PC-9 (cell line): ENCODE data around the gene SMURF1. TPM values are rescaled to one million over a fixed set of nuclear protein-coding genes. Genes with fewer than 3 reads are reported as not detected.
A peak's percentile ranks its signal among the peaks of the same experiment; 100 is the strongest.
"Not testable (repeated sequence)": the region's sequence is repeated elsewhere in the genome, so short reads cannot be mapped to it uniquely, and the experiment has no call there.

Experiments
- BruUV-seq: library from RNA; stranded (reverse); fragments of 400-500 nt; replicated peaks from 2 replicates; lab custom pipeline; 2021; lab: Mats Ljungman, UMichigan
- CTCF ChIA-PET: fragments of 300-600 bp; sonication (Branson Sonifier 250); formaldehyde crosslinking; loops from one replicate; lab custom pipeline; 2022; ENCODE audit warnings: antibody characterized with exemption; lab: Charles Lee
- POLR2A ChIA-PET: fragments of 300-600 bp; sonication (Branson Sonifier 250); formaldehyde crosslinking; loops from one replicate; lab custom pipeline; 2022; ENCODE audit warnings: antibody characterized with exemption; ENCODE audit not compliant: unreplicated experiment; lab: Charles Lee
- DNase-seq, 2 experiments: peaks; one replicate each; pipeline versions ENCODE4 v3.0.0 to v3.0.0-alpha.2; 2015 to 2022; ENCODE audit warnings: mixed read lengths in 1 of 2
- H2AFZ ChIP-seq: fragments of 200-600 bp; sonication (generic); 2 replicates; pipeline ENCODE4 v1.8.1; 2017; ENCODE audit warnings: antibody characterized with exemption
- H3F3A ChIP-seq: fragments of 200-600 bp; sonication (generic); 2 replicates; pipeline ENCODE4 v1.8.1; 2017; ENCODE audit warnings: antibody characterized with exemption, mild to moderate bottlenecking, low read depth; ENCODE audit not compliant: insufficient read depth
- H3K27ac ChIP-seq: fragments of 200-600 bp; sonication (generic); 2 replicates; pipeline ENCODE4 v1.6.1; 2016; ENCODE audit warnings: mixed run types
- H3K27me3 ChIP-seq: fragments of 200-600 bp; sonication (generic); 2 replicates; pipeline ENCODE4 v1.6.1; 2016; ENCODE audit warnings: low read depth, mixed run types; ENCODE audit not compliant: insufficient read depth
- H3K36me3 ChIP-seq: fragments of 200-600 bp; sonication (generic); 2 replicates; pipeline ENCODE4 v1.6.1; 2016; ENCODE audit warnings: low read depth, mixed run types
- H3K4me1 ChIP-seq: fragments of 200-600 bp; sonication (generic); replicated peaks from 2 replicates; pipeline ENCODE4 v1.6.1; 2016; ENCODE audit warnings: mixed run types; ENCODE audit not compliant: insufficient read depth
- H3K4me2 ChIP-seq: fragments of 200-600 bp; sonication (generic); 2 replicates; pipeline ENCODE4 v1.6.1; 2017; ENCODE audit warnings: mixed run types
- H3K4me3 ChIP-seq: fragments of 200-600 bp; sonication (generic); 2 replicates; pipeline ENCODE4 v1.6.1; 2016; ENCODE audit warnings: mixed run types
- H3K79me2 ChIP-seq: fragments of 200-600 bp; sonication (generic); 2 replicates; pipeline ENCODE4 v1.6.1; 2017; ENCODE audit warnings: low read depth, mixed run types
- H3K9me2 ChIP-seq: fragments of 200-600 bp; sonication (generic); 2 replicates; pipeline ENCODE4 v1.8.1; 2017; ENCODE audit warnings: mild to moderate bottlenecking; ENCODE audit not compliant: insufficient read depth
- H3K9me3 ChIP-seq: fragments of 200-600 bp; sonication (generic); 2 replicates; pipeline ENCODE4 v1.8.1; 2016; ENCODE audit warnings: low read depth; ENCODE audit not compliant: insufficient read depth
- H4K20me1 ChIP-seq: fragments of 200-600 bp; sonication (generic); 2 replicates; pipeline ENCODE4 v1.8.1; 2017; ENCODE audit not compliant: insufficient read depth
- CTCF ChIP-seq: fragments of 200-600 bp; sonication (generic); conservative IDR thresholded peaks from 2 replicates; pipeline ENCODE4 v1.6.1; 2017; ENCODE audit warnings: mixed run types, antibody characterized with exemption, mild to moderate bottlenecking, moderate library complexity
- EZH2 ChIP-seq: fragments of 200-600 bp; sonication (generic); IDR thresholded peaks from 2 replicates; pipeline ENCODE4 v1.8.0; 2017; ENCODE audit warnings: antibody characterized with exemption, low read depth
- intact Hi-C: fragments of 100-400 bp; cut with micrococcal nuclease; formaldehyde crosslinking; loops from one replicate; pipeline ENCODE4 v1.10.0; 2022; ENCODE audit not compliant: unreplicated experiment
- total RNA-seq: library from RNA; stranded (reverse); gene quantifications from 2 replicates; pipeline ENCODE4 v1.2.3, GENCODE V29; 2021

SMURF1 gene
- total RNA-seq, 1 experiment from 2014 or later: 53.2 TPM

- 0 out of 2 replicates have a peak, but pooled peaks cover 2% of the 10 kb centered on the region for H4K20me1 ChIP-seq
- intact Hi-C loops: no loop called here
- ChIA-PET POLR2A (no interaction called here), CTCF (interaction anchor here (0.7 kb wide), 1 partner anchor 28 kb away, joined by 3 read pairs; no protein-coding TSS in a partner anchor)
- DNase-seq: no peak
- no peaks in the 10 kb centered on the region for H3K9me3 ChIP-seq
- H3K79me2 ChIP-seq: peaks cover 27% of the 10 kb centered on the region
- no peak overlapping the region; the same call in 1 of the 2 replicates for H3K4me2 ChIP-seq
- no peaks in the 10 kb centered on the region for H3K27me3 ChIP-seq
- no peaks in the 10 kb centered on the region; the same call in 1 of the 2 replicates for H3K9me2 ChIP-seq
- H3K36me3 ChIP-seq: peaks cover 56% of the 10 kb centered on the region
- BruUV-seq: no TSS peak
- H3K4me1 ChIP-seq: peaks cover 18% of the 10 kb centered on the region
- H3F3A ChIP-seq: peaks cover 76% of the 10 kb centered on the region; the same call in 1 of the 2 replicates
- no peak overlapping the region for H2AFZ ChIP-seq
- TF ChIP-seq EZH2 (no peak), CTCF (no peak)
- peak overlapping the region; percentile 52 for H3K27ac ChIP-seq
- H3K4me3 ChIP-seq: no peak overlapping the region
Observed at GRCh38 chr7:99050971-99051370, 92.9 kb downstream of the SMURF1 start.

GRCh38 chr7:99047526-99048077 is 96.3 kb downstream of the SMURF1 start:
- peaks cover 63% of the 10 kb centered on the region for H3K36me3 ChIP-seq
- H3K4me3 ChIP-seq: no peak overlapping the region
- TF ChIP-seq CTCF (no peak), EZH2 (no peak)
- H4K20me1 ChIP-seq: peaks cover 3% of the 10 kb centered on the region; the same call in 1 of the 2 replicates
- no peak for DNase-seq
- CTCF ChIA-PET: no interaction called here
- H3K4me2 ChIP-seq: no peak overlapping the region
- H3K4me1 ChIP-seq: peaks cover 18% of the 10 kb centered on the region
- 0 out of 2 replicates have a peak overlapping the region, but pooled peaks have one; percentile 11 for H3K27ac ChIP-seq
- intact Hi-C loops: no loop called here
- POLR2A ChIA-PET: interaction anchor here (0.6 kb wide), 1 partner anchor 11 kb away, joined by 3 read pairs; no protein-coding TSS in a partner anchor
- H3F3A ChIP-seq: peaks cover 74% of the 10 kb centered on the region; the same call in 1 of the 2 replicates
- H3K79me2 ChIP-seq: peaks cover 18% of the 10 kb centered on the region; the same call in 1 of the 2 replicates
- no peaks in the 10 kb centered on the region for H3K9me2 ChIP-seq
- no peaks in the 10 kb centered on the region for H3K9me3 ChIP-seq
- H3K27me3 ChIP-seq: no peaks in the 10 kb centered on the region
- BruUV-seq: no TSS peak
- no peak overlapping the region for H2AFZ ChIP-seq

- H3K4me2 ChIP-seq: no peak overlapping the region
- H3K36me3 ChIP-seq: peaks cover 62% of the 10 kb centered on the region
- intact Hi-C loops: no loop called here
- 0 out of 2 replicates have a peak overlapping the region, but pooled peaks have one; percentile 11 for H3K27ac ChIP-seq
- peaks cover 76% of the 10 kb centered on the region; the same call in 1 of the 2 replicates for H3F3A ChIP-seq
- no peaks in the 10 kb centered on the region for H3K9me3 ChIP-seq
- no peak overlapping the region for H3K4me3 ChIP-seq
- POLR2A ChIA-PET: interaction anchor here (0.6 kb wide), 1 partner anchor 425 kb away, joined by 7 read pairs; no protein-coding TSS in a partner anchor
- BruUV-seq: no TSS peak
- peaks cover 10% of the 10 kb centered on the region; the same call in 1 of the 2 replicates for H4K20me1 ChIP-seq
- H2AFZ ChIP-seq: no peak overlapping the region
- DNase-seq: no peak
- H3K9me2 ChIP-seq: no peaks in the 10 kb centered on the region
- H3K27me3 ChIP-seq: no peaks in the 10 kb centered on the region
- CTCF ChIA-PET: no interaction called here
- TF ChIP-seq CTCF (no peak), EZH2 (no peak)
- peaks cover 18% of the 10 kb centered on the region for H3K4me1 ChIP-seq
- peaks cover 16% of the 10 kb centered on the region; the same call in 1 of the 2 replicates for H3K79me2 ChIP-seq
Observed at GRCh38 chr7:99046722-99047121, 97.2 kb downstream of the SMURF1 start.

- CTCF ChIA-PET, H3K4me2 ChIP-seq, H3K4me3 ChIP-seq, intact Hi-C loops, H3K27me3 ChIP-seq, H3K27ac ChIP-seq, BruUV-seq, H3K9me3 ChIP-seq, H3K9me2 ChIP-seq, DNase-seq, H2AFZ ChIP-seq: not testable (repeated sequence)
- peaks cover 76% of the 10 kb centered on the region; the same call in 1 of the 2 replicates for H3F3A ChIP-seq
- H3K4me1 ChIP-seq: peaks cover 13% of the 10 kb centered on the region
- POLR2A ChIA-PET: interaction anchor here (0.6 kb wide), 1 partner anchor 425 kb away, joined by 7 read pairs; no protein-coding TSS in a partner anchor
- peaks cover 16% of the 10 kb centered on the region; the same call in 1 of the 2 replicates for H3K79me2 ChIP-seq
- H4K20me1 ChIP-seq: peaks cover 10% of the 10 kb centered on the region; the same call in 1 of the 2 replicates
- H3K36me3 ChIP-seq: peaks cover 62% of the 10 kb centered on the region
Observed at GRCh38 chr7:99046262-99046661, 97.6 kb downstream of the SMURF1 start.
